SK-MEL-5 (cell line): Measurements from ENCODE around the gene TSPAN8. TPM values are rescaled to one million over a fixed set of nuclear protein-coding genes. Genes with fewer than 3 reads are reported as not detected.
"Not testable (repeated sequence)": the region's sequence is repeated elsewhere in the genome, so short reads cannot be mapped to it uniquely, and the experiment has no call there.

Experiments used
- DNase-seq: peaks from one replicate; pipeline ENCODE4 v3.0.0-alpha.2; 2016; ENCODE audit warnings: low read depth, low spot score
- in situ Hi-C: cut with HindIII; loops from 2 replicates; pipeline ENCODE4 v1.10.0; 2016; ENCODE audit warnings: low sequenced_read_pairs, high pct_unique_total_duplicates, low pct_unique_long_range_greater_than_20kb
- total RNA-seq: library from RNA; depleted of rRNA; stranded (reverse); fragments of >200 nt; shearing (Covaris generic); gene quantifications from 2 replicates; pipeline ENCODE4 v1.2.3, GENCODE V29; 2014

The TSPAN8 gene
- total RNA-seq, 1 experiment from 2014 or later = 0.50 TPM

GRCh38 chr12:71139153-71139735 lies 18.6 kb downstream of the TSPAN8 start:
- DNase-seq = no peak
- in situ Hi-C loops = no loop called here

GRCh38 chr12:71138011-71138410 lies 19.8 kb downstream of the TSPAN8 start:
- no peak for DNase-seq
- in situ Hi-C loops = no loop called here

GRCh38 chr12:71135812-71136176 lies 22.0 kb downstream of the TSPAN8 start:
- in situ Hi-C loops = no loop called here
- no peak for DNase-seq

DNA sequence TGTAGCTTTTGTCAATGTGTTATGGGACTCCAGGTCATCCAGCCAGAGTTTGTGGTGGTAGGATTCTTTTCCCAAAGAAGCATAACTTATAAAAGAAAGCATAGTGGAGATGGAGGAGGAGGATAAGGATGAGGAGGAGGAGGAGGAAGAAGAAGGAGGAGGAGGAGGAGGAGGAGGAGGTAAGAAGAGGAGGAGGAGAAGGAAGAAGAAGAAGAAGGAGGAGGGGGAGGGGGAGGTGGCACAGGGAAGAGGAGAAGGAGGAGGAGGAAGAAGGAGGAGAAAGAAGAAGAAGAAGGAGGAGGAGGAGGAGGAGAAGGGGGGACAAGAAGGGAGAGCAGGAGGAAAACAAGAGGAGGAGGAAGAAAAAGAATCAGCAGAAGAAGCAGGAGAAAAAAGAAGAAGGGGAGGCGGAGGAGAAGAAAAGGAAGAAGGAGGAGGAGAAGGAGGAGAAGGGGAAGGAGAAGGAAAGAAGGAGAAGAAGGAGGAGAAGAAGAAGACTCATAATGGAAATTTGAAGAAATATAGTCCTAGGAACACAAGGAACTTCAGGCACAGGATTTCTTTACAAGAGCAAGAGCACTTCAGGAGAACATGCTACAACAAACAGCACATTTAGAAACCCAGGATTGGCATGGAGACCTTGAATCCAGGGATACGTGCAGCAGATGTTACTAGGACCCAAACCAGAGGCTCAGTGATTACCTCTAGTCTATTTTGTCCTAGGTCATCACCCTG lies 22.6 kb downstream of the TSPAN8 start:
- in situ Hi-C loops = no loop called here
- DNase-seq = no peak

DNA sequence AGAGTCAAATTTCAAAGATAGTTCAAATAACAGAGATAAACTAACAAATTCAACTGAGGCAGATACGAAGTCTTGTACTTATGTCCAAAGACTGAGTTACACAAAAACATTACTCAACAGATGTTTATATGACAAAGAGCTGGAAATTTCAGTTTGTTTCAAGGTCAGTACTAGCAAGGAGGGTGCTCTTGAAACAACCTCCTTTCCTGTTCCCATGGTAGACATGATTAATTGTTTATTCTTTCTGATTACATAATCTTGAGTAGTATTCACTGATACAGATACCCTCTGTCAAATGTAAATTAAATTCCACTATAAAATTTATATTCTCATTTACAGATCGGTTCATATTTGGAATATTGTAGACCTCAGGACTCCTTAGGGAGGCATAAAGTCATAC lies 23.4 kb downstream of the TSPAN8 start:
- no peak for DNase-seq
- in situ Hi-C loops = no loop called here

DNA sequence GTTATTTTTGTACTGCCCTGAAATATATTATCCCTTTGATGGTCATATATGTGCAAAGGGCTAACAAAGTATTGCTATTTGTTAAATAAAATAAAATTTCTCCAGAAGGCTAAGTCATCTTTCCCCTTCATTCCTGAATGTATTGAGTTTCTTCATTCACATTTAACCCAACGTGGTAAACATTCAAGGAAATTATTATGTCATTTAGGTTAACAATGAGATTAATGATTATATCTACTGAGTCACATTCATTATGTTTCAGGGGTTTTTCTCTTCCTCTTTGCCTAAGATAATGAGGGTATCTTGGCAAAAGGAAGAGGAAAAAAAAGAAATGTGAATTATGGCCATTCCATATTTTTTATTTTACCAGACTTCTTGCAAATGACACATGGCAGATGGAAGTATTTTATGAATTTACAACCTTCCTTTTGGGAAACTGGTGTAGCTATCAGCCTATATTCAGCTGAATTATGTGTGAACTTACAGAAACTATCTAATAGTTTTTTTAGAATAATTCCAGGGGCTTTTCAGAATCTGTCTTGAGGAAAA lies 27.2 kb downstream of the TSPAN8 start:
- no peak for DNase-seq
- in situ Hi-C loops = no loop called here

- in situ Hi-C loops = no loop called here
Measured at GRCh38 chr12:71129364-71129763, 28.4 kb downstream of the TSPAN8 start.

DNA sequence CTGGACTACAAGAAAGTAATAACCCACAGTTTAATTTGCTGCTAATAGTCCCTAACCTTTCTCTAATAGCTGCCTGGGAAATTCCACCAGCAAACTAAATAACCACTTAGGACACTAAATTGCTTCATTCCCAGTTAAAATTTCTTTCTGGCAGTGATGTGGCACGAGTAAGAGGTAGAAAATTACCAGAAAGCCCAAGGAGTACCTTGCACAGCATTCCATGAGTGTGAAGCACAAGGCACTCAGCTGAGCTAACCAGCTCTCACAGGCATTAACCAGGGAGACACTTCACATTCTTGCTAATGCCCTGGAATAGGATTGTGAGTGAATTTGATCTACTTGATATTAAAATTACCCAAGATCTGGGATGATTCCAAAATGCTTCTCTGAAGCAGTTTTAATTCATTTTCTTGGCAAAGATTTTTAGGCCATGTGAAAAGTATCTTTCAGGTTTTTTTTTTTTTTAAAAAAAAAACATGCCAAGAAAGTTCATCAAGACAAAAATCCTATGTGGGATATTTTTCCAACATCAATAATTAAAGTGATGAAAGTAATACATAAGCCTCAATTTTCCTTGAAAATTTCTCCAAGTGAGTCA lies 29.5 kb downstream of the TSPAN8 start:
- DNase-seq = no peak
- in situ Hi-C loops = no loop called here

More at GRCh38 chr12:71129364-71129763, 28.4 kb downstream of the TSPAN8 start:
- no peak for DNase-seq

DNA sequence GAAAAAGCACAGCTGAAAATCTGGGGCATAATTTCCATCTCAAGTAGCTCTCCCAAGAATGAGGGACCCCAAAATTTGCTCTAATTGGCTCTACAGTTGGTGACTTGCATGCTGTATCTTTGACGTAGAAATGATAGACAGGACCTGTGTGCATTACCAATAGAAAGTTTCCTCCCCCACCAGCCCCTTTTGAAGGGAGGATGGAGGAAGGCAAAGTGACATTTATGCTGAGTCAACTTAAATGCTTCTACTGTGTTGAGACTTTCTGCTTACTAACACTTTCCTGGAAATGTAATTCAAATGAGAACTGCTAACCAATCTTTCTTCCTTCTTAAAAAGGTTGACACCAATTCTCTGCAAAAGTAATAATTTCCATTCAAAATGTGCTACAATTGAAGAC lies 31.9 kb downstream of the TSPAN8 start:
- in situ Hi-C loops = no loop called here
- DNase-seq = no peak

DNA sequence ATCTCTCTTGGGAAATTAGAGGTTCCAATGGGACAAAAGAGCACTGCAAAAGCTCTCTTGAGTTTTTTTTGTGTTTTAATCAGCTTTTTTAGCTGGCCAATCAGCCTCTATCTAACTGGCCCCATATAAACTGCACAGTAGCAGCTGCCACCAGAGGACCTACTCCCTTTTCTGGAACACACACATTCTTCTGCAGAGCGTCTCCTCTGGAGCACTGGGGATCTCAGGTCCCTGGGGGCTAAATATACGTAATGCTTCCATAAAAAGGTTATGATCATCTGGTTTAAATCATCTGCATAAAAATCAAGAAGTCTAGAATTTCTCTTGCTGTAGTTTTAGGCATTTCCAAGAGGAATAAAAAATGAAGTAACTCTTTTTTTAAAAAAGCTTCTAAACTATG lies 32.3 kb downstream of the TSPAN8 start:
- DNase-seq = peak; percentile 55
- in situ Hi-C loops = no loop called here

DNA sequence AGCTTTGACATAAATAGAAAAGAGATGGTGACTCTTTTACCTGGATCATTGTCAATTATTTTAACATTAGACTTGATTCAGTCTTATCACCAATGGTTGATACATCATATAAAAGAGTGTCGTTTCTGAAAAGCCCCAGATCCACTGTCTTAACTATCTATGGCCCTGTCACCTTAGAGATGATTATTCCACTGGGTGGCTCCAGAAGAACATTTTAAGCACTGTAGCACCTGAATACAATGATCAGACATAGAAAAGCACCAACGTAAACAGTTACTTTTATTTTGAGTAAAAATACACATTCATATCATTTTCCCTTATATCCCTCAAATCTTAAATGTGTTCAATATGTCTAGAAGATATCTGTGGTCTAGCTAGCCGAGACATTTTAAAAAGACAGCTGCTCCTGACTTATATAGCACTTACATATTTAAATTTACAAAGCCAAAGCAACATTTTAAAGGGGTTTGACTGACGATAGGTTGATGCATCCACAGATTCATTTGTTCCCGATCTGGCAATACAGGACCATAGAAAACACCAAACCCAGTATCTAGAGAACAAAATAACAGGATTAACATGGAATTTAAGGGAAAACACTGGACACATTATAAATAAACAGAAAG lies 32.9 kb downstream of the TSPAN8 start:
- DNase-seq = peak; percentile 31
- in situ Hi-C loops = no loop called here

GRCh38 chr12:71113148-71113547 lies 44.7 kb downstream of the TSPAN8 start:
- DNase-seq, in situ Hi-C loops: not testable (repeated sequence)

- in situ Hi-C loops = no loop called here
- no peak for DNase-seq
Measured at GRCh38 chr12:71109834-71110233, 48.0 kb downstream of the TSPAN8 start.

- no peak for DNase-seq
- in situ Hi-C loops = no loop called here
Measured at GRCh38 chr12:71108355-71108754, 49.4 kb downstream of the TSPAN8 start.

DNA sequence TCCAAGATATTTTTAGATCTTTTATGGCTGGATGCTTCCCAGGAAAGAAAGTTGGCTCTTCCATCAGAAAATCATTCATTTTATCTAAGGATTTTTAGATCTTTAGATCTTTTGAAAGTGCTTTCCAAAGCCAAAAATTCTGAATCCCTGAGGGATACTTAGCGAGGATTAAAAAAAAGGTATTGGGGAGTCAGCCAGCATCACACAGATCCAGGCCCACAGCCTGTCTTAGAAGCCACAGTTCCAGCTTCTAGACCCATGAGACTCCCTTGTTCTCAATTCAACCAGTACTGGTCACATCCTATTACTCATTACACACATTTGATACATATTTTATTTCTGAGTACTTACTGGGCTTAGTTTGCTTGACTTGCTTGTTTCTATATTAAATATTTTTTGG lies 49.9 kb downstream of the TSPAN8 start:
- DNase-seq = no peak
- in situ Hi-C loops = no loop called here

GRCh38 chr12:71105956-71106355 lies 51.8 kb downstream of the TSPAN8 start:
- DNase-seq = no peak
- in situ Hi-C loops = no loop called here

DNA sequence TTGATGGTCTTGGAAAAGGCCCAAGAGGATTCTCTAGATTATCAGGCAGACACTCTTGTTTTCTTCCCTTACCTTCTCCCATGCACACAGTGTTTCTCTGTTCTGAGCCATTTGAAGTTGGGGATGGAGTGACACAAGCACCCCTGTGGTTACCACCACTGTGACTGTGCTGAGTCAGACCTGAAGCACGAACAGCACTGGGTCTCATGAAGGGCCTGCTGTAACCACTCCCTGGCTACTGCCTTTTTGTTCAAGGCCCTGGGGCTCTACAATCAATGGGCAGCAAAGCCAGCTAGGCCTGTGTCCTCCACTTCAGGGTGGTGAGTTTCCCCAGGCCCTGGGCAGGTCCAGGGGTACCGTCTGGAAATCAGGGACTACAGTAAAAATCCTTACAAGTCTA lies 65.5 kb downstream of the TSPAN8 start:
- DNase-seq = no peak
- in situ Hi-C loops = no loop called here

GRCh38 chr12:71090971-71091370 lies 66.8 kb downstream of the TSPAN8 start:
- in situ Hi-C loops = no loop called here
- DNase-seq = no peak
